Fibroblast of peridontal ligament (primary cell): ENCODE results near the gene CGREF1.
"Not testable (repeated sequence)": the region's sequence is repeated elsewhere in the genome, so short reads cannot be mapped to it uniquely, and the experiment has no call there.

ENCODE experiments used
- DNase-seq: peaks from one replicate; pipeline ENCODE4 v3.0.0-alpha.2; 2010; ENCODE audit errors: extremely low read depth

The CGREF1 gene

DNA sequence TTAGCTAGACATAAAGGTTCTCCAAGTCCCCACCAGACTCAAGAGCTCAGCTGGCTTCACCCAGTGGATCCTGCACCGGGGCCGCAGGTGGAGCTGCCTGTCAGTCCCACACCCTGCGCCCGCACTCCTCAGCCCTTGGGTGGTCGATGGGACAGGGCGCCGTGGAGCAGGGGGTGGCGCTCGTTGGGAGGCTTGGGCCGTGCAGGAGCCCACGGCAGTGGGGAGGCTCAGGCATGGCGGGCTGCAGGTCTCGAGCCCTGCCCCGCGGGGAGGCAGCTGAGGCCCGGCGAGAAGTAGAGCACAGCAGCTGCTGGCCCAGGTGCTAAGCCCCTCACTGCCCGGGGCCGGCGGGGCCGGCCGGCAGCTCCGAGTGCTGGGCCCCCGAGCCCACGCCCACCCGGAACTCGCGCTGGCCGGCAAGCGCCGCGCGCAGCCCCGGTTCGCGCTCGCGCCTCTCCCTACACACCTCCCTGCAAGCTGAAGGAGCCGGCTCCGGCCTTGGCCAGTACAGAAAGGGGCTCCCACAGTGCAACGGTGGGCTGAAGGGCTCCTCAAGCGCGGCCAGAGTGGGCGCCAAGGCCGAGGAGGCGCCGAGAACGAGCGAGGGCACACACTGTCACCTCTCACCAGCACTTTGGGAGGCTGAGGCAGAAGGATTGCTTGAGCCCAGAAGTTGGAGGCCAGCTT, 7.4 kb downstream of the CGREF1 start:
- not testable (repeated sequence) for DNase-seq

DNA sequence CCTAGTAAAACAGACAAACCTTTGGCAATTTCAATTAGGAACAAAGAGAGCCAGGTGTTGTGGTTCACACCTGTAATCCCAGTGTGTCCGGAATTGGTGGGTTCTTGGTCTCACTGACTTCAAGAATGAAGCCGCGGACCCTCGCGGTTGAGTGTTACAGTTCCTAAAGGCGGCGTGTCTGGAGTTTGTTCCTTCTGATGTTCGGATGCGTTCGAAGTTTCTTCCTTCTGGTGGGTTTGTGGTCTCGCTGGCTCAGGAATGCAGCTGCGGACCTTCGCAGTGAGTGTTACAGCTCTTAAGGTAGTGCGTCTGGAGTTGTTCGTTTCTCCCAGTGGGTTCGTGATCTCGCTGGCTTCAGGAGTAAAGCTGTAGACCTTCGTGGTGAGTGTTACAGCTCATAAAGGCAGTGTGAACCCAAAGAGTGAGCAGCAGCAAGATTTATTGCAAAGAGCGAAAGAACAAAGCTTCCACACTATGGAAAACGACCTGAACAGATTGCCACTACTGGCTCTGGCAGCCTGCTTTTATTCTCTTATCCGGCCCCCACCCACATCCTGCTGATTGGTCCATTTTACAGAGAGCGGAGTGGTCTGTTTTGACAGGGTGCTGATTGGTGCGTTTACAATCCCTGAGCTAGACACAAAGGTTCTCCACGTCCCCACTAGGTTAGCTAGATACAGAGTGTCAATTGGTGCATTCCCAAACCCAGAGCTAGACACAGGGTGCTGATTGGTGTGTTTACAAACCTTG, 8.2 kb downstream of the CGREF1 start:
- DNase-seq = not testable (repeated sequence)

DNA sequence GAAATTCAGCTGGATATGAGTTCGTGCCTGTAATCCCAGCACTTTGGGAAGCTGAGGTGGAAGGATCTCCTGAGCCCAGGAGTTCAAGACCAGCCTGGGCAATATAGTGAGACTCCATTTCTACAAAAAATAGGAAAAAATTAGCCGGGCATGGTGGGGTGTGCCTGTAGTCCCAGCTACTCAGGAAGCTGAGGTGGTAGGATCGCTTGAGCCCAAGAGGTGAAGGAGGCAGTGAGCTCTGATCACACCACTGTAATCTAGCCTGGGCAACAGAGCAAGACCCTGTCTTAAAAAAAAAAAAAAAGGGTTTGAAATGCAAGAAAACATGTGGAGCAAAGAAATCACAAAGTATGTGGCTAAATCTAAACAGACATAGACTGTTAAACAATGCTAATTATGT, 9.8 kb downstream of the CGREF1 start:
- no peak for DNase-seq

DNA sequence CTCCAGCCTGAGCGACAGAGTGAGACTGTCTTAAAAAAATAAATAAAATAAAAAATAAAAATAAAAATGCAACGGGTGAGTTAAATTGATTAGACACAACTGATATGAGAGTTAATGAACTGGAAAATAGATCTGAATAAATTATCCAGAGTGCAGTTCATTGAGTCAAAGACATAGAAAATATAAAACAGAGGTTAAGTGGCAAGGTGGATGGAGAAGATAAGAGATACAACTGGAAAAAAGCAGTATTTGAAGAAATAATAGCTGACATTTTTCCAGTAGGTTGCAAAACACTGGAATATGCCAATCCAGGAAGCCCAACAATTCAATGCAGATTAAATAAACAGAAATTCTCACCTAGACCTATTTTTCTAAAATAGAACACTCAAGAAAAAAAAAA, 10.7 kb downstream of the CGREF1 start:
- DNase-seq = no peak

DNA sequence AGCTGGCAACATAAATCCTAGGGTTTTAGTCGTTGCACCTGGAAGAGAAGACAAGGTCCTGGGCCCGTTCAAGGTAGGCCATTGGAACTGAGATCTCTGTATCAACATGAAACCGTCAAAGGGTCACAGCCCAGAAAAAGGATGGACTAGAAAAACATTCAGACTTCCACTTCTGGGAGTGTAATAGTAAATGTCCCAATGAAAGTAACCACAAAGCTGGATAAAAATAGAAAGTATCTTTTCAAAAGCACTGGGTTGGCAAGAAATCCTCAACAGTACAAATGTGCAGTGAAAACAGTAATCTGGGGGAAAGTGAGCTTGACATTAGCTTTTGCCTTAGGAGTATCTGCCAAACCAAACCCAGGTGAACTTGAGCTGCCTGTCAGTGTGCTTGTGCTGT, 12.9 kb downstream of the CGREF1 start:
- DNase-seq = no peak

DNA sequence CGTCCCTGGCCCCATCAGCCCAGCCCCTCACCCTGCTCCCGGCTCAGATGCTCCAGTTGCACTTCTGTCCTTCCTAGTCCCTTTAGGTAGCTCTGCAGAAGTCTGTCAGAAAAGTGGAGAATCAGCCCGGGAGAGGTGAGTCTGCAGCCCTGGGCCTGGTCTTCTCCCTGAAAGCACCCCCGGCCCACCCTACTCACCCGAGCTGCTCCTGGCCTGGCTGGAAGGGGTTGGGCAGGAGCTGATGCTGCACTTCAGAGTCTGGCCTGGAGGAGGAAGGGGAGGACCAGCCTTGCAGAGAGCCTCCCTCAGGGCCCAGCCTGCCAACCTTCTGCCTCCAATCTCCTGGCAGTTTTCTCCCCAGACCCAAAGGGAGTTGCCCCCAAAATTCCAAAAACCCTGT, 16.6 kb downstream of the CGREF1 start:
- no peak for DNase-seq

DNA sequence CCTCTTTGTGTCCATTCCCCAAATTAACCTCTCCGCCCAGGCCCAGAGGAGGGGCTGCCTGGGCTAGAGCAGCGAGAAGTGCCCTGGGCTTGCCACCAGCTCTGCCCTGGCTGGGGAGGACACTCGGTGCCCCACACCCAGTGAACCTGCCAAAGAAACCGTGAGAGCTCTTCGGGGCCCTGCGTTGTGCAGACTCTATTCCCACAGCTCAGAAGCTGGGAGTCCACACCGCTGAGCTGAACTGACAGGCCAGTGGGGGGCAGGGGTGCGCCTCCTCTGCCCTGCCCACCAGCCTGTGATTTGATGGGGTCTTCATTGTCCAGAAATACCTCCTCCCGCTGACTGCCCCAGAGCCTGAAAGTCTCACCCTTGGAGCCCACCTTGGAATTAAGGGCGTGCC, 18.9 kb downstream of the CGREF1 start:
- no peak for DNase-seq

DNA sequence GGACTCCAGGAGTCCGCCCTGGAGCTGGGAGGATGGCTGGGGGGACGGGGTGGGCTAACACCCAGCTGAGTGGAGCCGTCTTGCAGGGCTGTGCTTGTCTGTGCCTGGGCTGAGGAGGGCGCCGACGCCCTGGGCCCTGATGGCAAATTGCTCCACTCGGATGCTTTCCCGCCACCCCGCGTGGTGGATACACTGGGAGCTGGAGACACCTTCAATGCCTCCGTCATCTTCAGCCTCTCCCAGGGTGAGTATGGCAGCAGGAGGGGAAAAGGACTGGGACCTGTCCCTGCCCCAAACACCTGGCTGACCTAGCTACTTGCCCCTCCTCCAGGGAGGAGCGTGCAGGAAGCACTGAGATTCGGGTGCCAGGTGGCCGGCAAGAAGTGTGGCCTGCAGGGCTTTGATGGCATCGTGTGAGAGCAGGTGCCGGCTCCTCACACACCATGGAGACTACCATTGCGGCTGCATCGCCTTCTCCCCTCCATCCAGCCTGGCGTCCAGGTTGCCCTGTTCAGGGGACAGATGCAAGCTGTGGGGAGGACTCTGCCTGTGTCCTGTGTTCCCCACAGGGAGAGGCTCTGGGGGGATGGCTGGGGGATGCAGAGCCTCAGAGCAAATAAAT, 19.5 kb downstream of the CGREF1 start:
- no peak for DNase-seq

DNA sequence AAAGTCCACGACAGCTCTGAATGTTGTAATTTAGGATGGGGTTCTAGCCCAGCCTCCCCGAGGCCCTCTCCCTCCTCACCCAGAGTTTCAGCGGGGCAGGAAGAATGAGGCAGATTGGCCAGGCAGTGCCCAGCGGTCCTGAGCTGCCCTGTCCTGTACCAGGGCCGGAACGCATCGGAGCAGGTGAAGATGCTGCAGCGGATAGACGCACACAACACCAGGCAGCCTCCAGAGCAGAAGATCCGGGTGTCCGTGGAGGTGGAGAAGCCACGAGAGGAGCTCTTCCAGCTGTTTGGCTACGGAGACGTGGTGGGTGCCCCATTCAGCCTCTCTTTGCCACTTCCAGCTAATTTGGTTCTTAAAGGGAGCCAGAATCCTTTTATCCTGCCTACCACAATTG, 21.6 kb downstream of the CGREF1 start:
- no peak for DNase-seq

DNA sequence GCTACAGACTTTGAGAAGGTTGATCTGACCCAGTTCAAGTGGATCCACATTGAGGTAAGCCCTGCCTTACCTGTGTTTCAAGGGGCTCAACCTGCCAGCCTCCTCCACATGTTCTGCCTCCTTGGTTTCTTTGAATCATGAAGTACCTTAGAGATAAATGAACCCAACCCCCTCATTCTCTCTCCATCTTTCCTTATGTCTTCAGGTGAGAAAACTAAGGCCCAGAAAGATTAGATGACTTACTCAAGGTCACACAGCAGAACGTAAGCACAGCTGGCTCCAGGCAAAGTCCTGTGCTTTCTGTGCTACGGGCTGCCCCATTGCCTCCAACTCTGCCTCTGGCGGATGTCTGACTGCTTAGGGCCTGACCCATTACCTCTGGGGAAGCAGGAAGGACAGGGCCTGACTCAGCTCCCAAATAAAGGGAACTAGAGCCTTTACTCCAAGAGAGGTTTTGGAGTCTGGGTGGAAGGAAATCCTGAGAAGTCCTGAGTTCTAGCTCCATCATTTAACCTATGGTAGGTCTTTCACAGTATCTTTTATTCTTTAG, 22.1 kb downstream of the CGREF1 start:
- no peak for DNase-seq

DNA sequence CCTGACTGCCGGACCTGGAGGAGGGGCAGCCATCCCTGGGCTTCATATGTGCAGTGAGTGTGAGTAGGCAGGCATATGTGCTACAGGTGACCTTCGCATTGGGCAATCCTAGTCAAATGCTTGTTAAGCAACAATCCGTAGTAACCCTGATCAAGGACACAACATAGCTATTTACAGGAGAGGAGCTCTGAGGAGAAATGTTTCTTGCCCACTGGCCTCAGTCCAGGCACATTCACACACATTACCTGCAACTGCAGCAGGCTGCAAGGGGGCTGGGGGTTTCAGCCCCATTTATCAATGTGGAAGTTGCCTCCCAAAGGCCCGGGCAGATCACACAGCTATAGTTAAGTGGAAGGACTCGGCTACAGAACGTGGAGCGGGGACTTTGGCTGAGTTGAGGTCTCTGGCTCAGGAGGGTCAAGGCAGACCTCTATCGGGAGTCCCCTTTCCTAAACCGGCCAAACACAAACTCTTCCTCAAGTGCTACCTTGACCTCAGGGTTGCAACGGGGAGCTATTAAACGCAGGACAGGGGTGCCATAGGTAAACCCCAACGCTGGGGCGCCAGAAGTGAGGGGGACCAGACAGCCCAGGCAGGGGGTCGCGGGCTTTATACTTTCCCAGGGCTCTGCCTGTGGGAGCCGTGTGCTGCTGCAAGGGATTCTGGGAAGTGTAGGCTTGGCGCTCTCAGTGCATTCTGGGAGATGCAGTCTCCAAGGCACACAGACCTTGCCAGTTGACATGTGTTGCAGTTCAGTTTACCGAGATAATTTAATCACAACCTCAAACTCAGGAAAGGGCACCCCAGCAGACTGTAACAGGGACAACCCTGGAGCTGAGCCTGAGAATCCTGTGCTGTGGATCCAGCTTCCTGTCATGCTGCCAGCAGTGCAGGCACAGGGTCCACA, 22.9 kb downstream of the CGREF1 start:
- peak; percentile 51 for DNase-seq

DNA sequence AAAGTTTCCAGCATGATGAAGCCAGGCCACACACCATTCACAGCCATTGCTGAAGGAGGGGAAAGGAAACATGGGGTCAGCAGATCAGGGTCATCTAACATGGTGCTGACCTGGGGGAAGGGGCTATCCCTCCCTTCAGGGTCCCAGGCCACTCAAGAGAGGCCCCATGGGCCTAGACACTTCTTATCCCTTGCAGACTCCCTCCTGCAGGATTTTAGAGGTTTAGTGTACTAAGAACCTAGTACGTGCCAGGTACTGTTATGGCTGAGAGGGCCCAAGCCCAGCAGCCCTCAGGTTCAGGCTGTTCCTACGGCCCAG, 23.5 kb downstream of the CGREF1 start:
- DNase-seq = no peak

DNA sequence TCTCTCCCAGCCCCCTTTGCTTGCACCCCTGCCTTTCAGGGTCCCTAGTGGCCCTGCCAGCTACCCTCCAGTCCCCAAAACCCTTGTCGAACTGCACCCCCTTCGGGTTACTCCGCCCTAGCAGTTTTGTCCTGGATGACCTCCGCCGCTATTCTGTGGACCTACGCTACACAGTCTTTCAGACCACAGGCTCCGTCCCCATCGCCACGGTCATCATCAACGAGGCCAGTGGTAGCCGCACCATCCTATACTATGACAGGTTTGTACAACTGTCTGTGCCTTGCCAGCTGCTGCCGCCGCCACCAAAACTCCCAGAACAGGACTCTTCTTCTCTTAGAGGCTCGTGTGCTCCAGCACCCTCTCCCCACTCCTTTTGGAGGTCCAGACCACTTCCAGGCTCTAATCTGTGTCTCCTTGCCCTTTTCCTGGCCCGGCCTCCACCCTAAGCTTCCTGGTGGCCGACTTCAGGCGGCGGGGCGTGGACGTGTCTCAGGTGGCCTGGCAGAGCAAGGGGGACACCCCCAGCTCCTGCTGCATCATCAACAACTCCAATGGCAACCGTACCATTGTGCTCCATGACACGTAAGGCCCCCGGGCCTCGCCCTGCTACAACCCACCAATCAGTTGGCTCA, 24.5 kb downstream of the CGREF1 start:
- no peak for DNase-seq

DNA sequence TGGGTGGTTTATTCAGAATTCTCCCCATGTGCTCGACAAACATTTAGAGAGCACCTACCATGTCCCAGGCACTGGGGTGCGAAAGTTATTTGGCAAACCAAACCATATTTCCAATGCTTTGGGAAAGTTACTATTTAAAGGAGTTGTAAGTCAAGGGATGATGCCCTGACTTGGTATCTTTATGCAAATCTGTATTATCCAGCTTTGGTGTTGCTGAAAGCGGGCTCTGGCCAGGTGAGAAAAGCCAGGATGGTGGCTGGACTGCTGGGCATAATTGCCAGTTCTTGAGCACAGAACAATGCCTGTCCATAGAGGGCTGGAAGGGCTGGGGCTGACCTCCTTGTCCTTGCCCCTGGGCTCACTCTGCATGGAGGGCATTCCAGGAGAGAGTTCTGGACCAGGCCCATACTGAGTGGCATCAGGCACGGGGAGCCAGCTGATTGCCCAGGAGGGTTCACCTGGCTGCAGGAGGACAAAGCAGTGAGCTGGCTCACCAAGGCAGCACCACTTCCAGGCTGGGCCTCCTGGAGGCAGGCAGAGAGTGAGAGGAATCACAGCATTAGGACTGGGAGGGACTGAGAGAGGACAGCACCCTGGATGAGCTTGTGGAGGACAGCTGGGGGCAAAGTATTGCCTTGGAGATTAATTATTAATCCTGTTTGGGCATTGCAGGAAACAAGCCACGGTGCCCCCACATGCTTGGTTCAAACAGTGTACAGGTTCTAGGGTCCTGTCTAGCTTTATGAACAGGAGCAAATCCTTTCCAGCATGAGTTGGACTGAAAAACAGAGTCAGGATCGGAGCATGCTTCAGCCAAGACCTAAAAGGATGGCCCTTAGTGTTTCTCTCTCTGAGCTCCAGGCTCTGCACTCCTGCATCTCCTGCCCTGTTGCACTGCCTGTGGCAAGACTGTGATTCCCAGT, 25.2 kb downstream of the CGREF1 start:
- DNase-seq = no peak

DNA sequence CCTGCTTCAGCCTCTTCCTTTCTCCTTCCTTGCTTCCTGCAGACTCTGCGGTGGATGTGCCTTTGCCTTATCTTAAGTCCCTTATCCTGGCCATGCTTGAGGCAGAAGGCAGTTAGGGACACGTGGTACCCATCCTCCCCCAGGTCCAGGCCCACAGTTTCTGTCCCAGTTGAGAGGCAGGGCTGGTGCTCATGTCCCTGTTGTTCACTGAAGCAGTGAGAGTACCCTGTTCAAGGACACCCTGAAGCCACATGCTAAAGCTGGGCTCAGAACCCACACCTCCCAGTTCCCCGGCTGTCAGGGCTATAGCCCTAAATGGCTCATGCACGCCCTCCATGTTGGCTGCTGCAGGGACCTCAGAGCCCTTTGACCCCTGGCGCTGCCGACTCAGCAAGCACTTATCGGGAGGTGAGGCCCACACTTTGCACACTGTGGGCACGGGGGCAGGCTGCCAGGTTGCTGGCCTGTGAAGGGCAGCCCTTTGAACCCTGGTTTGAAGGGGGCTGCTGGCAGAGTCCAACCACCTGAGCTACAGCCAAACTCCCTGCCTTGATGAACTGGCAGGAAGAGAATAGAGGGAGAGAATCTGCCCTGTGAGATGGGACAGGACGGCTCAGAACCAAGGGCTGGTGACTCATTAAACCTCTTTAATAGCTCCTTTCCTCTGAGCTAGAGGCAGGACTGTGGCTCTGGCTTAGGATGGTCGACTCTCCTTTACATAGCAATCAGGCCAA, 26.1 kb downstream of the CGREF1 start:
- no peak for DNase-seq

DNA sequence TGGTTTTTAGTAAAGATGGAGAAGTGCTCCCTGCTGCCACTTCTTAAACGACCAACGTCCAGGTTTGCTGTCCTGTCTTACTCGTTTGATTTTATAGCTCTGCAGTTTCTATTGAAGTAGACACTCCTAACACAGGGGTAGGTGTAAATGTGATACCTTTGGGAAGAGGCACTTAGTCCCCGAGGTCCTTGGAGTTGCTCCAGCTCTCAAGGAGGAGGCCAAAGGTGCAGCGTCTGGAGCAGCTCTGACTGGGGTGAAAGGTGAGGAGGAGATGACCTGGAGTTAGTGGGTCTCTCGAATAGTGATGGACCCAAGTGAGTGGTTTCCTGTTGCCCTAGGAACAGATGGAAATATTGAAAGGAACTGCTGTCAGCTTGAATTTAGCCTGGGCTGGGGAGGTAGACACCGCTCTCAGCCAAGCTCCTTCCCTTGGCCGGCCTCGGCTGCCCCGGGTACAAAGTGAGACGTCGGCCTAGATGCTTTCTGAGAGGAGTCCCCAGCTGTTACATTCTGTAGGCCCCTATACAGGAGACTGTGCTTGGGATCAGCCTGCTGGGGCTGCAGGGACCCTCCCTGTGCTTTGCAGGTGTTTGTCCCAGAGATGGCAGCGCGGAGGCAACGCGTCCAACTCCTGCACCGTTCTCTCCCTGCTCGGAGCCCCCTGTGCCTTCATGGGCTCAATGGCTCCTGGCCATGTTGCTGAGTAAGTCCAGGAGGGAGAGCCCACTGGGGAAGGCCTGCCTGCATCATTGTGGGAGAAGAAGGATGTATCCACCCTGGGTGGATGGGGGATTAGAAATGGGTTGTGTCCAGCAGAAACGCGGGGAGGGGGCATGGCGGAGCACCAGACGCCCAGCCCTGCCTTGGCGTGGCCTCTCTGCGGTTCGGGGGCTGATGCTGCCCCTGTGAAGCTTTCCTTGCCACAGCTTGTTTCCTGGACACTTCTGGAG, 26.9 kb downstream of the CGREF1 start:
- no peak for DNase-seq

DNA sequence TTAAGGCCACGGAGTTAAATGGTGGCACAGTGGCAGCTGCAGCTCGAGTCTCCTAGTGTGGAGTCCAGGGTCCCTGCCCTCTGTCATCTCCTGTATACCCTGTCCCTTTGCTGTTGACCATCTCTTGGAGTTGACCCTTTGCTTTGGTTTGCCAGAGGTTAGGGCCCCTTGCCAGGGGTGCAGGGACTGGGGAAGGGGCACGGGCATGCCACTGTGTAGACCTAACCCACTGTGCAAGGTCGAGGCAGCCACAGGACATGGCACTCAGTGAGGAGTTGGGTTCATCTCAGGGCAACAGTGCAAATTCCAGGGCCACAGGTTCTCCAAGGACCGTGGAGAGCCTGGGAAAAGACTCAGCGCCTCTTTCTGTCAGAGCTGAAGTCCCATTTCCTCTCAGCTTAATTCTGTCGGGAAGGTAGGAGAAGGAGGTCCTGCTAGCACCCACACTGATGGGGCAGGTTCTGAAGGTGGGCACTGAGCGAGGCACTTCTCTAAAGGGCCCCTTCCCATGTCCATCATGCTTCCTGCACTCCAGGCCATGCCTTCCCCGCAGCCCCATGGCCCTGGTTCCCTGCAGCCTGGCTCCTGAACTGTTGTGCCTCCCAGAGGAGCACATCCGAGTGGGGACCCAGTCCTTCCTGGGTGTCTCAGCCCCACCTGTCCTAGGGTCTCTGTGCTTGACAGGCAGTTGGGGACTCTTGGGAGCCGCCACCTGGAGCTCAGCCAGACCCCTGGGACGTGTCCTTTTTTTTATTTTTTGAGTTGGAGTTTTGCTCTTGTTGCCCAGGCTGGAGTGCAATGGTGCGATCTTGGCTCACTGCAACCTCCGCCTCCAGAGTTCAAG, 29.6 kb downstream of the CGREF1 start:
- no peak for DNase-seq

DNA sequence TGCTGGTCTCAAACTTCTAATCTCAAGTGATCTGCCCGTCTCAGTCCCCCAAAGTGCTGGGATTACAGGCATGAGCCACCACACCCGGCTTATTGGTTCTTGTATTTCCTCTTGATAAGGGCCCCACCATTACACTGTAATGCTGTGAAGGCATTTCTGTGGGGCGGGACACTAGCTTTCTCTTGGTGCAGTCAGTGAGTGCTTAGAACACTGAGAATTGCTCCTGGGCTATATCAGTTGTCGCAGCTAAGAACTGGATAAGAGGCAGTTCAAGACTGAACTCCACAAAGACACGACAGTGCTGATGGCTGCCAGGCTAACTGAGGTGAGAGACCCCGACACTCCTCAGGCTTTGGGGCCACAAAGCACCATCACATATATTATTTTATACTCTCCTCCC, 30.3 kb downstream of the CGREF1 start:
- no peak for DNase-seq
